NCI-H2196 (cell line): ENCODE data around the gene COPZ2.
A peak's percentile ranks its signal among the peaks of the same experiment; 100 is the strongest.
"Not testable (repeated sequence)": the region's sequence is repeated elsewhere in the genome, so short reads cannot be mapped to it uniquely, and the experiment has no call there.

Source experiments
- DNase-seq: peaks from one replicate; lab custom pipeline; 2025; ENCODE audit not compliant: unreplicated experiment; lab: John Stamatoyannopoulos, UW

COPZ2 gene

DNA sequence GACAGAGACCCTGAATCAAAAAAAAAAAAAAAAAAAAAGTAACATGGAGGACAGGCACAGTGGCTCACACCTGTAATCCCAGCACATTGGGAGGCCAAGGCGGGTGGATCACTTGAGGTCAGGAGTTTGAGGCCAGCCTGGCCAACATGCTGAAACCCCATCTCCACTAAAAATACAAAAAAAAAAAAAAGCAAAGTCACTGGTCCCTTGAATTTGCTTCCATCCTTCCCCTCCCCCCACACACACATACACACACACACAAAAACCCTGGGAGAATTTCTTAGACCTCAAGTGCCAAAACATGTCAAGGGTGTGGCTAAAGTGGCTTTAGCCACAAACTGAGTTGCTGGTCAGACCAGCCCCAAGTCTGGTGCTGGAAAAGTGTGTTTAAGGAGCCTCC lies 49.2 kb downstream of the COPZ2 start:
- DNase-seq = not testable (repeated sequence)

GRCh38 chr17:47987240-47987835 lies 50.3 kb downstream of the COPZ2 start:
- DNase-seq = no peak

DNA sequence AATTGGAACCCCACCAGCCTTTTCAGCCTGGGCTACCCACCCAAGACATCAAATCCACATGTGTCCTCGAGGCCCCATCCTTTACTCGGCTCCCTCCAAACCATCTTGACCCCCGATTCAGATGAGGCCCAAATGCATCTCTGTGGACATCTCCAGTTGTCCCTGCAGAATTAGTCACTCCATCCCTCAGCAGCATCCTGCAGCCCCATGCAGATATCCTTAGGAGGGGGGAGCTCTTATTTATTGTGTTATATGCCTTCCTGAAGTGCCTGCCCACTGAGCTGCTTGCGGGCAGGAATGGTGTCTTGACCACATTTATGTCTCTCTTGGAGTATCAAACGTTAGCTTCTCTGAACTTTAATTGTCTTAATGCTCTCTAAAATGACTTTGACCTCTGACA lies 51.1 kb downstream of the COPZ2 start:
- no peak for DNase-seq

GRCh38 chr17:47983492-47984223 lies 53.9 kb downstream of the COPZ2 start:
- no peak for DNase-seq

GRCh38 chr17:47982645-47983390 lies 54.8 kb downstream of the COPZ2 start:
- DNase-seq = no peak

- DNase-seq = no peak
Observed at GRCh38 chr17:47982091-47982617, 55.4 kb downstream of the COPZ2 start.

GRCh38 chr17:47981462-47981861 lies 56.1 kb downstream of the COPZ2 start:
- no peak for DNase-seq

DNA sequence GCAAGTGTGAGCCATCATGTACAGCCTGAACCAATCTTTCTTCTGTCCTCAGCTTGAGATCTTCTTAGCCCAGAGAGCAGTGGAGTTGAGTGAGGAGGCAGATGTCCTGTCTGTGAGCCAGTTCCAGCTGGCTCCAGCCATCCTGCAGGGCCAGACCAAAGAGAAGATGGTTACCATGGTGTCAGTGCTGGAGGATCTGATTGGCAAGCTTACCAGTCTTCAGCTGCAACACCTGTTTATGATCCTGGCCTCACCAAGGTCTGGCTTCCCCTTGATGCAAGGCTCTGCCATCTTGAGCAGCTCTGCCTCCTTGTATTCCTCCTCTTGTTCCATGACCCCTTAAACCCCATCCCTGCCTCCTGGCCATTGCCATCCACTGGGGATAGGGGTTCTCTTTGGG lies 57.1 kb downstream of the COPZ2 start:
- DNase-seq = peak; percentile 72

DNA sequence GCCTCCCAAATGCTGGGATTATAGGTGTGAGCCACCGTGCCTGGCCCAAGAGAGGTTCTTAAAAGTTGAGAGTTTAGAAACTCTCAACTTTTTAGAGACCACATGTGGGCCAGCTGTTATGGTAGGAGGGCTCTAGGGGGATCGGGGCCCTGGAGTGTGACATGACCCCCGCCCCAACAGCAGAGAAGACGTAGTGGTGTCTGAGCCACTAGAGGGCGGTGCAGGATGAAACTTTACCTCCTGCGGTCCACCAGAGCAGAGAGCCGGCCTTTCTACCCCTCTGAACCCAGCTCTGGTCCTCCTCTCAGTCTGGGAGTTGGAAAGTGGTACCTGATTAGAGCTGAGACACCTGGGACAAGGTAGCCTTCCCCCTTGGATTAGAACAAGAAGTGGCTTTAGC lies 59.3 kb downstream of the COPZ2 start:
- DNase-seq = peak; percentile 63
